RCC 7860 (cell line): ENCODE measurements around the gene ZNRF1.

Experiments
- DNase-seq: peaks from one replicate; pipeline ENCODE4 v3.0.0-alpha.2; 2015; ENCODE audit warnings: low spot score
- FAIRE-seq: peaks from 2 replicates; lab custom pipeline; 2012; peaks lifted over from hg19 to GRCh38; lab: Jason Lieb, UNC

ZNRF1 gene

DNA sequence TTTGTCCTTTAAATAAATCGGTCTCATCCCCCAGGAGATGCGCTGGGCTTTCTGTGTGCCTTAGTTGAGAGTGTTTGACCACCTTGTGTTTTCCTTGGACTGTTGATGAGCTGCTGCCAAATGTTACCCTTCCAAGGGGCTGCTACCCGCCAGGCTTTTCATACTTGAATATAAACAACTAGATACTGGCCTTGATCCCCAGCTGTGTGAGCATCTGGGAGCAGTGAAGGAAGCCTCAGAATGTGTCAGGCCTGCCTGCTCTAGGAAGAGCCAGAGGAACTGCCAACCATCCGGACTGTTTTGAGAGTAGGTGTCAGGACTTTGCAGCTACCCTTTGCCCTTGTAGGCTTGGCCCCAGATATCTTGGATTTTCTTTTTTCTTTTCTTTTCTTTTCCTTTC lies 60.0 kb downstream of the ZNRF1 start:
- FAIRE-seq (no peak), DNase-seq (no peak)

DNA sequence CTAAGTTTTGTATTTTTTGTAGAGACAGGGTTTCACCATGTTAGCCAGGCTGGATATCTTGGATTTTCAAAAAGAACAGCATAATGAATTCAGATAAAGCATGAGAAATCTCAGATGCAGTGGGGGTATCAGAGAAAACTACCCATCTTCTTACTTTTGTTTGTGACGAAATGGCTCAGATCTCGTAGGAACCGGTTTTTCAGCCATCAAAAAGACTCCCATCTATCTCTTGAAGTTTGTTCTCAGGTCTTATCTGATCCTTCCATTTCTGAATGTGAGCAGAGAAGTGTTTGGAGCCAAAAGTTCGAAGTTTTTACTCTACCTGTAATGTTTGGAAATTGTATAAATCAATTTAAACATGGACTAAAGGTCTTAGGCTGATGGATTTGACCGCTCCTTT lies 60.6 kb downstream of the ZNRF1 start:
- no peak for DNase-seq
- no peak for FAIRE-seq

DNA sequence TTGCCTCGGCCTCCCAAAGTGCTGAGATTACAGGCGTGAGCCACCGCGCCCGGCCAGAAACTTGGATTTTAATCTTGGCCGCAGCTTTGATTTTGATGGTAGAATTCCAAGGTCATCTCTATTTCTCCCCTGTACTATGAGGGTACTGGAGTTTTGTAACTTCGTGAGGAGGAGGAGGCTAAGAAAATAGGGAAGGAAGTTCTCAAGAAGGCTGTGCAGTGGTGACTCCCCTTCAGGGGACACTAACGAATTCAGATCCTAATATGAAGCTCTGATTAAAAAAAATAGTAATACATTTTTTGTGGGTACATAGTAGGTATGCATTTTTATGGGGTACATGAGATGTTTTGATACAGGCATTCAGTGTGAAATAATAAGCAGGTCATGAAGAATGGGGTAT lies 61.9 kb downstream of the ZNRF1 start:
- DNase-seq (no peak), FAIRE-seq (no peak)

DNA sequence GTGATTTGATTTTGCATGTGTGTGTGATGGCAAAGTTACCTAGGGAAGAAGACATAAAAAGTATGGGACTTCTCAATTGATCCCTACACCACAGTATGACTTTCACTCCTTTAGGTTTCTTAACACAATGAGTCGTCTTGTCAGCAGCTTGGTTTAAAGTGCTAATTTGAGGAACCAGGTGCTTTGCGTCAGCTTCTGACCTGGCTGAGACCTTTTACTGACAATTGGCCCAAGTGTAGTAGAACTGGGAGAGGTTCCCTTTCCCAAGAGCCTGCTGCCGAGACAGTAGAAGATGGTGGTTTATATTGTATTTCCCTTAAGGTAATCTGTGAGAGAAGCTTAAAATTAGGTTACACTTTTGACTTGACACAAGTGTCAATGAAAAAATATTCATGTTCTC lies 62.8 kb downstream of the ZNRF1 start:
- DNase-seq: no peak
- FAIRE-seq: no peak

DNA sequence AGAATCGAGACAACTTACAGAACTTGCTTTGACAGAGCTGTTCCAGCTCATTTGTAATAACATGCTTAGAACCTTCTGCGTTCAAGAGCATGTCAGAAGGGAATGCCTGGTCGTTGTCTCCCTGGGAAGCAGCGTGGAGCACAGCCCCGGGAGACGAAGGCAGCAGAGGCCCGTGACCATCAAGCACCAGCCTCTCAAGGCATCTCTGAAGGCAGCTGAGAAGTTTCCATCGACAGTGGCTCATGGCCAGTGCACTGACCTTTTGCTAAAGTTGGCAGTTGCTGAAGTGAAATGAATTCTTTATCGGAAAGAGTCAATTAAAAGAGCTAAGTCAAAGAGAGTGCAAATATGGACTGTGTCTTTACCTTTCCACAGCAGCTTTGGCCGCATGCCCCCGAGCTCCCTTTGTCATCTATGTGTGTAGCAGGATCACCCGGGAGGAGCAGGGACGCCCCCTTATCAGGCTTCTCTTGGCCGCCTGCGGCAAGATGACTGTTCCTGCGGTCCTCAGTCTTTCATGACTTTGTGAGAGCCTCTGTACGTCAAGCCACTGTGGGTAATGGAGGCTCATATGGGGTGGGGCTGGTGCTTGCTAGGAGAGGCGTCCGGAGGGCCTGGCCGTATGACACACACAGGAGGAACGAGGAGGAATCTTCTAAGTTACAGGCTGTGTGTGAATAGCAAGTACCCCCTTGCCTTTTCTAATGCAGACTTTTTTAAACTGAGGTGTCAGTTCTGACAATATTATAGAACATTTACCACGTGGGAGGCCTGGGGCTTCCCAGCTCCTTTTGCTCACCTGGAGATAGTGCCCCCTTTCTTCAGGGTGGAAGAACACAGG lies 63.5 kb downstream of the ZNRF1 start:
- FAIRE-seq: no peak
- no peak for DNase-seq

DNA sequence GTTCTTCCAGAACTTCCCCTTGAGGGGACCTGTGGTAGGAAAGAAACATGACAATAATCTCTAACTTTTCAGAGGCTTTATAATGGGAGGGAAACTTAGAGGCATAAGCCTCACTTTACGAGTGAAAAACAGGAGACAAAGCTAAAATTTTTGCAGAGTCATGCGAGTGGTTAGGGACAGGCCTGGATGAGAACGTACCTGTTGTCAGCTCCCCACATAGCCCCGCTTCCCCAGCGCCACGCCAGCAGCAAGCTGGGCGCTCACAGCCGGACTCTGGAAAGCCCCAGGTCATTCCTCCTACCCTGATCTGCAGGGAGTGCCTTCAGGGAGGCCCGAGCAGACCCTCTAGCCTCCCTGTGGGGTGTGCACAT lies 64.1 kb downstream of the ZNRF1 start:
- DNase-seq (no peak), FAIRE-seq (no peak)

DNA sequence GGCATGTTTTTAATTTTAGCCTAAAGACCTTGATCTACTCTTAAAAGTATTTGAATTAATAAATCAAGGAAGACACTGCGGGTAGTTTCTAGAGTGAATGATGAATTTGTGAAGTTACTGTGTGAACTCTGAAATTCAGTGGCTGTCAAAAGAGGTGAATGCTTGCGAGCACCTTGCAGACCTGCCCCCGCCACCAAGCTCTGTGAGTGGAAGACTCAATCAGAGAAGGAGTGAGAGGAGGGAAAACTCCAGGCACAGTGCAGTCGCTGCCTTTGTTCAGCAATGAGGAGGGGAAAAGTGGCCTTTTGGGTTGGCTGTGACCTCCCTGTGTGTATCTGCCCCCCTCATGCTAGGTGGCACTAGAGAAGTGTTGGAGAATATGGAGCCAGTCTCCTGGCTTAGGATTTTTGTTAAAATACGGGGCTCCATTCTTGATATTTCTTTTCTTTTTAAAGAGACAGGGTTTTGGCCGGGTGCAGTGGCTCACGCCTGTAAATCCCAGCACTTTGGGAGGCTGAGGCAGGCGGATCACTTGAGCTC lies 64.8 kb downstream of the ZNRF1 start:
- no peak for DNase-seq

DNA sequence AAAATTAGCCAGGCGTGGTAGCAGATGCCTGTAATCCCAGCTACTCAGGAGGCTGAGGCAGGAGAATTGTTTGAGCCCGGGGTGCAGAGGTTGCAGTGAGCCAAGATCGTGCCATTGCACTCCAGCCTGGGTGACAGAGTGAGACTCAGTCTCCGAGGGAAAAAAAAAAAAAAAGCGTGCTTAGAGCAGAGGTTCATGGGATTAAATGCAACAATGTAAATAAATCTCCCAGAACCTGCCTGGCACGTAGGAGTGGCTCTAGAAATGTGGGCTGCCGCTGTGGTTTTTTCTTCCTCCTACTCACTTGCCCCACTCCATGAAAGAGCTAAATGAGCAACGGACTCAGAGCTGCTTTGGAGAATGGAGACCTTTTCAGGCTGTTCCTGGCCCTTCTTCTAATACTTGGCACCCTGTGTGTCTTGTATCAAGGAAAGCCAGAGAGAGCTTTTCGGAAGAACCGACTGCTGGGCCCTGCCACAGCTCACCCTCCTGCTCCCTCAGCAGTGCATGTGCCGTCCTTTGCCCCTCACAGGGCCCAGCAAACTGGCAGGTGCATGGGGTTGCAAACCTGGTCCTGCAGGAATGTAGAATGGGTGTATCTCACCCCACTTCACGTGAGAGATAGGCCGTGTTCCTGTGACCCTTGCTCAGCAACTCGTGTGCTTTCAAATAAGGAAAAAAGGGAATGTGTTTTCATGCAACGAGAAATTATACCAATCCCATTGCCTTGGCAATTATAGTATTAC lies 65.8 kb downstream of the ZNRF1 start:
- FAIRE-seq (no peak), DNase-seq (no peak)

More for the DNA sequence above, 64.8 kb downstream of the ZNRF1 start:
- FAIRE-seq: no peak

DNA sequence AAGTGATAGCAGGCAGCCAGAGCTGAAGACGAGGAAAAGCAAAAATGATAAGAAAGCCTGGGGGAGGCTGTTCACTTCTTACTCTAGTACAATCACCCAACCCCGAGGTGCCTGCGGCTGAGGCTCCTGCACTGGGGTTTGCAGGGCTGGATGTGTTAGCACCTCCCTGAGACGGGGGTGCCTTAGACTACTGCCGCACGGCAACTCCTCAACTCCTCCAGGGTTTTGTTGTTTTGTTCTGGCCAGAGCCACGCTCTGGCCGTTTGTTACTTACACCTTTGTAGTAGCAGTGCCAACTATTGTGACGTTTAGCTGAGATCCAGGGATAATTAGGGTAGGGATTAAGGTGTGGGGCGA lies 66.3 kb downstream of the ZNRF1 start:
- DNase-seq (no peak), FAIRE-seq (no peak)

DNA sequence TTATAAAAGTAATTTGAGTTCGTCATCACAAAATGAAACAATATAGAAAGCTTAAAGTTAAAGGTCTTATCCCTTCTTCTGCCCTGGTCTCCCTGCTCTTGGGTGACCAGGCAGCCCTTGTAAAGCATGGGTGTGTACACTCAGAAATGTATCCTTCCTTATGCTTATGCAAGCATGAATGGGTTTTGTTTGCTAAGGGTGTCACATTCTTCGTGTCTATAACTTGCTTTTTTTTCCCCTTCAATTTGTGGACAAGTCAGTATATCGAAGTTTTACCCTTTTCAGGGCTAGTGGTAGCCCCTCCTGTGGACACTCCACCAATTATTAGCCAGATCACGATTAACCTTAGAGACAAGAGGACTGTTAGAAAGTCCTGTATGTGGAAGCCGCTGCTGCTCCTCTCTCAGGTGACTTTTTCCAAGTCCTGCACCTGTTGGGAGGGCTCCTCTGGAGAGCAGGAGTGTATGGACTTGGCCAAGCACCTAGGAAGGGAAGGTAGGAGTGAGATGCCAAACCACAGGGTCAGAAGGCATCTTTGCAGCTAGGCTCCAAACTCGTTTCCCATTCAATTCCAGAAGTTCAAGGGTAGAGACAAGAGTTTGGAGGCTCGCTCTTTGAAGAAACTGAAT lies 66.8 kb downstream of the ZNRF1 start:
- DNase-seq: no peak
- no peak for FAIRE-seq

DNA sequence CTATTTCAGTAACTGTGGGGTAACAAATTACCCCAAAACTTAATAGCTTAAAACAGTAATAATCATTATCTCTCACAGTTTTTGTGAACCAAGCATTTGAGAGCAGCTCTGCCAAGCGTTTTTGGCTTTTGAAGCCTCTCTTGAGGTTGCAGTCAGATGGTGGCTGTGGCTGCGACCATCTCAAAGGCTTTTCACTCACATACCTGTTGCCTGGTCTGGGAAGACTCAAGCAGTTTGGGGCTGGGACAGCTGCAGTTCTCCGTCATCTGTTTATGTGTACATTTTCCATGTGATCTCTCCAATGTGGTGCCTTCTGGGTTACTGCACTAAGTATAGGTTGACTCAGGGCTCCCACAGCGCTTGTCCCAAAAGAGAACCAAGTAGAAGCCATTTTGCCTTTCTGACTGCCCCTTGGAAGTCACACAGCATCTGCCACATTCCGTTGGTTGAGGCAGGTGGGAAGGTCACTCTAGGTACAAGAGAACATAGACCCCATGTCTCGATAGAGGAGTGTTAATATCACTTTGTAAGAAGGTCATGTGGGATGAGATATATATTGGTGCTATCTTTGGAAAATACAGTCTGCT lies 68.1 kb downstream of the ZNRF1 start:
- no peak for FAIRE-seq

DNA sequence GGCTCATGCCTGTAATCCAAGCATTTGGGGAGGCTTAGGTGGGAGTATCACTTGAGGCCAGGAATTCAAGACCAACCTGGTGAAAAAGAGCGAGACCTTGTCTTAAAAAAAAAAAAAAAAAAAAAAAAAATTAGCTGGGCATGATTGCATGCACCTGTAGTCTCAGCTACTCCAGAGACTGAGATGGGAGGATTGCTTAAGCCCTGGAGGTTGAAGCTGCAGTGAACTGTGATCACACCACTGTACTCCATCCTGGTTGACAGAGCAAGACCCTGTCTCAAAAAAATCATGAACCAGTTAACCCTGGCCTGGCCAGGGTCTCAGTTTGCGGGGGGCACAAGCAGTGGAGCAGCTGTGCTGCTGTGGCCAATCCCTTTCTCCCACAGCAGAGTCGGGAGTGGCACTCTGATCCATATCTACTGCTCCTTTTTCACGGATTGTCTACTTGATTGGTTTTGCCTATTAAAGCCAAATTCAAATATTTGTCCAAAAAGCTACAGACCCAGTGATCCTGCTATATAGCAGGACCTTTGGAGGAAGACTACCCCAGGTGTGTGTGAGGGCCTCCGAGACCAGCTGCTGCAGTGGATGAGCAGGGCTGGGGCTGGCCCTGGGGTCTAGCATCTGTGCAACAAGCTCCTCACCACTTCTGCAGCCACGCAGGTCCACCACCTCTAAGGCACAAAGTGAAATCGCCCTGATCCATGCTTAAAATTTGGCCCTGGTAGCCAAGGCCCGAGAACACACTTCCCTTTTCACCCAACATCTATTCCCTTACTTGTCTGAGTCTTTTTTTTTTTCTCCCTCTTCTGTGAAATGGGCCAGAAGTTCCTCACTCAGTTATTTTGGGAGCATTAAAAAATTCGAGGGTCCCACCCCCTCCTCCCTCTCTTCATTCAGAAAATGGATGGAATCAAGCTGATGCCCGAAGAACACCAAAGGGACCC lies 69.5 kb downstream of the ZNRF1 start:
- DNase-seq (no peak), FAIRE-seq (no peak)

More for the DNA sequence above, 68.1 kb downstream of the ZNRF1 start:
- no peak for DNase-seq

DNA sequence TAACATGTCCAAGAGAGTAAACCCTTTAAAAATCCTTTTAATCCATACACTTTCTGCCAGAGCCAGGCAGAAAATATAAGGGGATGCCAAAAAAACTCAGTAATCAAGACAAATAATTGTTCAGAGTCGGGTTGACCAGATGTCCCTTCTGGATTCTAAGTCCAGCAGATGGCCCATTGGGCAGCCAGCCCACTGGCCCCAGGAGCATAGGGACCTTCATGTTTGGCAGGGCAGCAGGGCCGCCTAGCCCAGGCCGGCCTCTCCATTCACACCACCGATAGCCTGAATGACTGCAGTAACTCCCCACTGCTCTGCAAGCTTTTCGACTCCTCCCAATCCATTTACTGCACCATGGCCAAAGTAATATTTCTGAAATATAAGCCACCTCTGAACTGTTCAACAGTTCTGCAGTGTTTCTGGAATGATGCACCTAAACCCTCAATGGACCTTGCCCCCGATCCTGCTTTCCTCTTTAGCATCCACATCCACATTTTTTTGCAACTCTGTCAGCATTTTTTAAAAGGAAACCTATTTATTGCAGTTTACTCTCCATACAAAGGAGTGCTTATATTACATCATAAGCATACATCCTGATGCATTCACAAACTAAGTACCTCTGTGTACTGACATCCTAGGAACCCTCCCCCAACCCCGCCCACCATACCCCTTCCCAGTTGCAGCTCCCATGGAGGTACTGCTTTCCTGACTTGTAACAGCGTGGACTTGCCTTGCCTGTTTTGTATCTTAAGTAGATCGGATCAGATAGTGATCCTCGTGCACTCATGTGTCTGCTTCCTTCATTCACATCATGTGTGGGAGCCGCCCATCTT lies 71.4 kb downstream of the ZNRF1 start:
- no peak for FAIRE-seq

DNA sequence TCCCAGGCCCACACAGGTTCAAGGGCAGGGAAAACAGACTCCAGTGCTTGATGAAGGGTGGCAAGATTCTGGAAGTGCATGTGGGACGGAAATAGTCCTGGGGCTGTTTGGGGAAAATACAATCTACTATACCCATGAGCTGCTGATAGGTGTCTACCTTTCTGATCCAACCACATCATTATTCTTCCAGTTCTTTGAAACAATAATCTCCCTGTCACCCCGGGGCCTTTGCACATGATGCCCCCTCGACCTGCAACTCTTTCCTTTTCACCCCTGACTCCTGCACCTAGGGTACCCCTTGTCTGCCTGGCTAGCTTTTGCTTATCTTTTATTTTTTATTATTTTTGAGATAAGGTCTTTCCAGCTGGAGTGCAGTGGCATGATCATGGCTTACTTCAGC lies 72.8 kb downstream of the ZNRF1 start:
- no peak for DNase-seq
- no peak for FAIRE-seq

More for the DNA sequence above, 71.4 kb downstream of the ZNRF1 start:
- DNase-seq: no peak

DNA sequence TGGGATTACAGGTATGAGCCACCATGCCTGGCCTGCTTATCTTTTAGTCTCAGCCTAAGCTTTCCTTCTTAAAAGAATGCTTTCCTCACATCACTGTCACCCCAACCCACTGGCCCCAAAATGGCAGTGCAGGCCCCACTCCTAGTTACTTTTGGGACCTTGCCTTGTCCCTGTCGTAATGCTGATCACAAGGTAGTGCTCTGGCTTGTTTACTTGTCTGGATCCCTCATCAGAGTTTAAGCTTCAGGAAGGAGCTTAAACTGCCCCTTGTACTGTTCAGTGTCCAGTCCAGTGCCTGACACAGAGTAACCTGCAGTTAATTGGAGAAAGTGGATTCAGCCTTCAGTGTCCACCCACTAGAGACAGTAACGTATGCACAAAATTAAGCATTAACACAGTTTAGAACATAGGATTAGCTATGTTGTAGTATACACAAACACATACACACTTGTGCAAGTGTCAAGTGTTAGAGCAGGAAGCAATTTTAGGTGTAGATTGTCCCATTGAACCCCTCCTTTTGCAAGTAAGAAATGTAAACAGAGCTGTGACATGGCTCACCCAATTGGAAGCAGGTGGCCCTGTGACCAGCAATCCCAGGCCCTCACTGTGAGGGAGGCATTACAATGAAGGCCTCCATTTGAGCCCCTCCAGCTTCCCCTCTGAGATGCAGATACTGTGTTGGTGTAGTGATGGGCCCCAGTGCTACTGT lies 73.6 kb downstream of the ZNRF1 start:
- no peak for FAIRE-seq

DNA sequence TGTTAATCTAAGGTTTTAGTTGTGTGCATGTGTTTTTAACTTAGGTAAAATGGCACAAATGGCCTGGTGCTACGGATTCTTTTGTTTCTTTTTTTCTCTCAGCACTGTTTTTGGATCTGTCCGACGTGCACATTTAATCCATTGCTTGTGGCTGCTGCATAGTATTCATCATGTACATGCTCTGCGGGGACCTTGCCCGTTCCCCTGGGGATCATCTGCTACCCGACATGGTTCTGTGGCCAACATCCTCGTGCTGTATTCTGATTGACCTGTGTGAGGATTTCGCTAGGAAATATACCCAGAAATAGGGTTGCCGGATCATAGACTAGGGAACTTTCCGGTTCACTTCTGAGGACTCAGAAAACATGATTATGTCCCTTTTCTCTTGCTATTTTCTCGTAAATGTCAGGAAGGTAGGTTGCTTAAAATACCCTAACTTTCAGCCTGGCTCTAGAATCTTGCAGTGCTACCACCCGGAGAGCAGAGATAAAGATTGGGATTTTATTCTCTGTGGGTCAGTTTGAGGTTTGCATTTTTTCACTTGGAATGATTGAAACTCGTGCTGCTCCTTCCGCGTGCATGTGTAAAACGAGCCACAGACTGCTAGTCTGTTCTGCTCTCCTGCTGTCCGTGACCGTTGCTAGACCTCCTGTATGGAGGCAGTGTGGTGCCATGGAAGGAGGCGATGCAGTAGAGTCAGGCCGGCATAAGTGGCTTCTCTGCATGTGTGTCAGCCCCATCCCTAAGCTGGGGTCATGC lies 74.9 kb downstream of the ZNRF1 start:
- DNase-seq (no peak), FAIRE-seq (no peak)

More for the DNA sequence above, 73.6 kb downstream of the ZNRF1 start:
- DNase-seq: no peak

DNA sequence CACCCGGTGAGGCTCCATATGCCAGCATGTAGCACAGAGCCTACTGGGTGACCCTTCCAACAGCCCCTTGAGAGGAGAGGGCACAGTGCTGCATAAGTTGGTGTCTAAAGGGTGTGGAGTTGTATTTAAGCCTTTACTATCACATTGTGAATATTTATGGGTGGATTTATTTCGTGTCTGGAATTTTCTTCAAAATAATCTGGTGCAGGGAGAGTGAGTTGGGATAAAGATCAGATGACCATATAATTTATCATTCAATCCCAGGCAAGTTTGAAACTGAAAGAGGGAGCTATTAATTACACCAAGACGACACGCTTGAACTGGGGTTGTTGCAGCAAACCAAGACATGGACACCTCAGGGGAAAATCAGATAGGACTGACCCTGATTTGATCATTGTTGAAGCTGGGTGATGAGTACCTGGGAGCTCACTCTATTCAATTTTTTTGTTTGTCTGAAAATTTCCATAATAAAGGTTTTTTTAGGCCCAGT lies 75.5 kb downstream of the ZNRF1 start:
- no peak for DNase-seq
- FAIRE-seq: no peak
